Activated naive CD4-positive, alpha-beta T cell treated with anti-CD3 and anti-CD28 coated beads, Interleukin-2, amount 50 U/mL, for 72 hours (primary cell): ENCODE measurements around the gene STPG1. TPM values are rescaled to one million over a fixed set of nuclear protein-coding genes. Genes with fewer than 3 reads are reported as not detected.

Experiments
- ATAC-seq, 2 donors: fragments of 150-1000 bp; cut with Tn5 transposase; 2 replicates each; pipeline ENCODE4 v1.10.0; 2021; ENCODE audit warnings: mild to moderate bottlenecking in 2 of 2, moderate library complexity in 2 of 2
- DNase-seq, 2 donors: peaks; one replicate each; pipeline ENCODE4 v3.0.0; 2021 to 2022; ENCODE audit warnings: low spot score in 2 of 2
- H3K27ac Mint-ChIP-seq, 2 donors: one replicate each; pipeline ENCODE4 v1.8.0; 2022; ENCODE audit warnings: mild to moderate bottlenecking in 2 of 2, mixed read lengths in 2 of 2
- H3K36me3 Mint-ChIP-seq, 2 donors: one replicate each; pipeline ENCODE4 v1.8.0; 2022; ENCODE audit warnings: mixed read lengths in 2 of 2
- H3K9me3 Mint-ChIP-seq, 2 donors: one replicate each; pipeline ENCODE4 v1.8.0; 2022; ENCODE audit warnings: mixed read lengths in 2 of 2
- total RNA-seq, 2 donors: library from RNA; stranded (reverse); gene quantifications; one replicate each; pipeline ENCODE4 v1.2.3, GENCODE V29; 2022

Gene STPG1
- total RNA-seq, 2 donors from 2014 or later: 6.1 to 7.0 TPM

DNA sequence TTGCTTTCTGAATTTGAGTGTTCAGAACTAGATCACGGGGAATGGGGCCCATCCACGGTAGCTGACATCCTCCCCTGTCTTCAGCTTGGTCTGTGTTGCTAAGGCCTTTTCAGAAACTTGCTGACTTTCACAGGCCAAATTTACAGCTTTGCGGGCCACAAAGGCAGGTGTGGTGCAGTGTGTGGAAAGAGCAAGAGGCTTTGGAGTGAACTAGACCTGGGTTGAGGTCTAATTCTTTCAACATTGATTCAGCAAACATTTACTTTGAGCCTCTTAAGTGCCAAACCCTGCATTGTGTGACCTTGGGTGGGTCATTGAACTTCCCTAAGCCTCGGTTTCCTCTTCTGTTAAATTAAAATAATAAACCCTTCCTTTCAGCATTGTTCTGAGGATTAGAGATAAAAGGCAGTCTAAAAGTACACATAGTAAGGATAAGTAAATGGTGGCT lies 24.3 kb downstream of the STPG1 start:
- Mint-ChIP-seq H3K9me3 (no peaks in the 10 kb centered on the region), H3K36me3 (peaks cover 8 to 9% of the 10 kb centered on the region in 2 donors), H3K27ac (no peak overlapping the region)
- ATAC-seq (no peak), DNase-seq (no peak)

- H3K9me3 Mint-ChIP-seq: no peaks in the 10 kb centered on the region
- ATAC-seq (no peak), DNase-seq (no peak)
- no peak overlapping the region for H3K27ac Mint-ChIP-seq
- H3K36me3 Mint-ChIP-seq: peaks cover 8 to 9% of the 10 kb centered on the region in 2 donors
Measured at GRCh38 chr1:24388331-24388885, 25.2 kb downstream of the STPG1 start.

DNA sequence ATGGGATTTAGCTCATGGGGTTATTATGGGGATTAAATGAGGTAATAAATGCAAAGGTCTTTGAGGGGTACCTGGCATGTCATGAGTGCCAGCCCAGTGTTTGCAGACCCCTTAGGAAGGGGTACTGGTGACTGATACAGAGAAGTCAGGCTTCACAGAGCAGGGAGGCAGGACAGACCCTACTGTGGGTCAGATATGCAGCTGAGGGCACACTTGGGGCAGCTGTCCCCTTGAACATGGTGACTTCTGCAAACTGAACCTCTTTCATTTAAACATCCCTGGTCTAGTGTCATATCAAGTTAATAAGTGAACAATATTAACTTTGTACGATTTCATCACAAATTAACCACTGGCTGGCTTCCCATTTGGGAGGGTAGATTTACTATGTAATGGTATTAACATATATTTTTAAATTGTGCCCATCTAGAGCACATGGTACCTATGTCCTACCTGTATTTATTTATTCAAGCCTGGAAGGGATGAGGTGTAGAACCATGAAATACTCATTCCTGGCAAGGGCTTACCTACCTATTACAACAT lies 25.9 kb downstream of the STPG1 start:
- peaks cover 9 to 13% of the 10 kb centered on the region in 2 donors for H3K36me3 Mint-ChIP-seq
- no peak overlapping the region for H3K27ac Mint-ChIP-seq
- no peaks in the 10 kb centered on the region for H3K9me3 Mint-ChIP-seq
- ATAC-seq (no peak), DNase-seq (no peak)

DNA sequence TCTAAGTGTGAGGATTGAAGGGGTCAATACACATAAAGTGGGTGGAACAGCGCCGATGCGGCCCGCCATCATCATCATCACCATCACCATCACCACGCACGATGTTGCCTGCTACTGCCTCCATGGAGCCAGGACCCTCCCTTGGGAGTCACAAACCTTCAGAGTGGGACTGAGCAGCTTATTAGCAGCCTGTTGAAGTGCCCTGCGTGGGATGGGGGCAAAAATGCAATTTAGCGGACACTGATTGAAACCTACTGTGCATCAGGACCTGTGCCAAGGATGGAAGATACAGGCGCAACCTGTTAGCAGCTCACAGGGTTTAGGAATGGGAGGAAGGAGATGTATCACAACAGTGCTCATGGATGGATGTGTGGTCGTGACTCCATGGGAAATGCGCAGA lies 26.7 kb downstream of the STPG1 start:
- Mint-ChIP-seq H3K9me3 (no peaks in the 10 kb centered on the region), H3K27ac (no peak overlapping the region), H3K36me3 (peaks cover 9 to 13% of the 10 kb centered on the region in 2 donors)
- ATAC-seq (no peak), DNase-seq (no peak)

DNA sequence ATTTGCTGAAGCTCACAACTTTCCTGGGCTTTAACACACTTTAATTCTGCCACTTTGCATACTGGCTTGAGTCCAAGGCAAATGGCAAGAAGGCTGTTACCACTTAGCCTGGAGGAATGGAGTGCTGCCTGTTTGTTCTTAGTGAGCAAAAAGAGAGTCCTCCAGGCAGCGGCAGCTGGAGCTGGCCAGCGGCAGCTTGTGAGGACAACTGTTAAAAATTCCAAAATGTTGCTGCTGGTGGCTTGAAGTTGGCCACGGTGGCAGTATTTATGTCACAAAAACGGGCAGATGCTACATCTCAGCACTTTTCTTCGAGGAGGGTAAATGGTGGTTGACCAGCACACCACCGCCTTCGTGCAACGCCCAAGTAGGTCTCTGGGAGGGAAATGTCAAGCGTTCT lies 27.3 kb downstream of the STPG1 start:
- Mint-ChIP-seq H3K27ac (no peak overlapping the region), H3K9me3 (no peaks in the 10 kb centered on the region), H3K36me3 (peaks cover 9 to 13% of the 10 kb centered on the region in 2 donors)
- DNase-seq (no peak), ATAC-seq (no peak)

- peak in 1 of 2 donors; percentile 50 for DNase-seq
- no peak overlapping the region for H3K27ac Mint-ChIP-seq
- no peaks in the 10 kb centered on the region for H3K9me3 Mint-ChIP-seq
- ATAC-seq: peak; percentile 72 to 82
- peaks cover 9 to 13% of the 10 kb centered on the region in 2 donors for H3K36me3 Mint-ChIP-seq
Measured at GRCh38 chr1:24385160-24385940, 28.2 kb downstream of the STPG1 start.

DNA sequence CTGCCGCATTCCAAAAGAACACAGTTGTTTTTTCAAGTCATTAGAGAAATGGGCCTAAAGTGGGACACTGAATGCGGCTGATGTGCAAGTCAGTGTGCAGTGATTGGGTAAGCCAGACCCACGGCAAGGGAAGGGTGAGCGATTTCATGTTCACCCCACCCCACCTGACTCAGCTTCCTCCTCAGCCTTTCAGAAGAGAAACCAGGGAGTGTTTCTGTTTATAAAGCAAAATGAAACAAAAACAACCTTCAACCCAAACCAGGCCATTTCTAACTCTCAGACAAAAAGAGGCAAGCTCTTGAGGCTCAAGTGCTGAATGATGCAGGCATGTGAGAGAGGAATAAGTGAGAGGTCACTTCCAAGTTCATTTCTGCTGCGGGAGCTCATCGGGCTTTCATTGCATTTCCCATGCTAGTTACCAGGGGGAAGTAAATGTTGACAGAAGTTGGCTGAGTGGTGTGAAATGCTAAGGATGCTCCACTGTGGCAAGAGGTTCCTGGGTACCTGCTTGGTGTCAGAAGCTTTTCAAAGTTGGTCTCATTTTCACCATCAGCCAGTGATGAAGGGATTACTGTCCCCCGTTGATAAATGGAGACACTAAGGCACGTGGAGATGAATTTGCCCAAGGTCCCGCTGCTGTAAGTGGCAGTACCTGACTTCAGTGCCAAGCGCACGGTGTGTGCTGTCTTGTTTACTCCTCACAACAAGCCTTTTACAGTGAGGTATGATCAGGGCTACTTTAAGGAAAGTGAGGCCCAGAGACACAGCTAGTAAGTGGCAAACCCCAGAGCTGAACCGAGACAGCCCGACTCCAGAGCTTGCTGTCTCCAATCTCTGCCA lies 29.1 kb downstream of the STPG1 start:
- peaks cover 6 to 9% of the 10 kb centered on the region in 2 donors for H3K36me3 Mint-ChIP-seq
- peak; percentile 71 to 88 for ATAC-seq
- peak in 1 of 2 donors; percentile 50 for DNase-seq
- peak overlapping the region in 1 of 2 donors; percentile 79 for H3K27ac Mint-ChIP-seq
- H3K9me3 Mint-ChIP-seq: no peaks in the 10 kb centered on the region

GRCh38 chr1:24383381-24383940 lies 30.1 kb downstream of the STPG1 start:
- no peak for ATAC-seq

DNA sequence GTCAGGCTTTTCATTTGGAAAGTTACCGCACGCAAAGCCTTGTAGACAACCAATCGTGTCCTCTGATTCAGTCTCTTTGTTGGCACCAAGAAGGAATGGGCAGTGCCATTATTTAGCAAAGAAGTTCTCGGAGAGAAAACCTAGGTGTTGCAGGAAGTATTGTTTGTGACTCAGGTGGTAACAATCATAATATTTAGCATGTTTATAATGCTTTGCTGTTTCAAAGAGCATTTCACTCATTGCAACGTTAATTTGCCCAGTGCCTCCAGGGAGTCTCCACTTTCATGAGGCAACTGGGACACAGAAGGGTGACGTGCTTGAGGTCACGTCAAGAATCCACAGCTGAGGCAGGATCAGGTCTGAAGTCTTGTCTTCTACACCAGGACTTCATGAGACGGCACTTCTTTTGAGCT lies 31.4 kb downstream of the STPG1 start:
- no peak for ATAC-seq
- no peak for DNase-seq
- peaks cover 5 to 9% of the 10 kb centered on the region in 2 donors for H3K36me3 Mint-ChIP-seq
- H3K9me3 Mint-ChIP-seq: no peaks in the 10 kb centered on the region
- H3K27ac Mint-ChIP-seq: no peak overlapping the region

More at GRCh38 chr1:24383381-24383940, 30.1 kb downstream of the STPG1 start:
- no peak for DNase-seq
- no peaks in the 10 kb centered on the region for H3K9me3 Mint-ChIP-seq
- H3K27ac Mint-ChIP-seq: no peak overlapping the region
- H3K36me3 Mint-ChIP-seq: peaks cover 5 to 9% of the 10 kb centered on the region in 2 donors

GRCh38 chr1:24381256-24381655 lies 32.3 kb downstream of the STPG1 start:
- Mint-ChIP-seq H3K27ac (no peak overlapping the region), H3K36me3 (peaks cover 0 to 5% of the 10 kb centered on the region in 2 donors)
- no peak for DNase-seq

DNA sequence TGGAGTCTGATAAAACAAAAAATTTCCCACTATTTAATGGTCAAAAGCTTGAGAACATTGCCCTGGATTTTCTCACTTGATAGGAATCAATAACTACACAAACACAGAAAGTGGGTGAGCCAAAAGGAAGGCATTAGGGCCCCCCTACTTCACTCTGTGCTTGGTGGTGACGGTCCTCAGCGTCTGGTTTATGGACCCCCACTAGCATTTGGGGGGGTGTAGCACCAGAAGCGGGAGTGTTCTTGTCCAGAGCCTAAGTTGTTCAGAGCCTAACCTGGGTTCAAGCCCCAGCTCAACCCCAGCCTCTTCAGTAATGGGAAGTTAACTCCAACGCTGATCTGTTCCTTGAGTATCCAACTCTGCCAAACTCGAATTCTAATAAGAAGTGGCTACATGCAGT lies 33.1 kb downstream of the STPG1 start:
- DNase-seq (no peak), ATAC-seq (no peak)
- Mint-ChIP-seq H3K27ac (no peak overlapping the region), H3K9me3 (no peaks in the 10 kb centered on the region), H3K36me3 (peaks cover 0 to 5% of the 10 kb centered on the region in 2 donors)

More at GRCh38 chr1:24381256-24381655, 32.3 kb downstream of the STPG1 start:
- no peaks in the 10 kb centered on the region for H3K9me3 Mint-ChIP-seq
- no peak for ATAC-seq

- ATAC-seq: no peak
Measured at GRCh38 chr1:24379733-24380315, 33.8 kb downstream of the STPG1 start.

GRCh38 chr1:24374891-24375786 lies 38.4 kb downstream of the STPG1 start:
- Mint-ChIP-seq H3K27ac (peak overlapping the region in 1 of 2 donors; percentile 25), H3K36me3 (no peaks in the 10 kb centered on the region), H3K9me3 (no peaks in the 10 kb centered on the region)
- DNase-seq: no peak
- ATAC-seq: no peak

More at GRCh38 chr1:24379733-24380315, 33.8 kb downstream of the STPG1 start:
- DNase-seq: no peak
- Mint-ChIP-seq H3K36me3 (peaks cover 0 to 5% of the 10 kb centered on the region in 2 donors), H3K9me3 (no peaks in the 10 kb centered on the region), H3K27ac (no peak overlapping the region)

GRCh38 chr1:24373710-24374109 lies 39.9 kb downstream of the STPG1 start:
- H3K27ac Mint-ChIP-seq: peak overlapping the region in 1 of 2 donors; percentile 5

DNA sequence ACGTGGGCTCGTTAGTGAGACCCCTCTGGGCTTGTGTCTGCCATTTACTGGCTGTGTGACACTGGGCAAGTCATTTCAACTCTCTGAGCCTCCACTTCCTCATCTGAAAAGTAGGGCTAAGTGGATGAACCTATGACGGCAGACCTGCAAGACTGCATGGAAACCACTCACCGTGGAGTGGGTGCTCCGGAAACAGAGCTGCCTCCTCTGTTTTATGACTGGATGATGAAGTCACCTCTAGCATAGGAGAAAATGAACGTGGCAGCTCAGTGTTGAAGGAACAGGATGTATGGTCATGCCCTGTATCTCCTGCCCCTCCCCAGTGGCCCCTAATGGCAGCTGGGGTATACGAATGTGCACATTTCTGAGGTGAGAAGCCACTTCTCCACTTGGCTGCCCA lies 40.5 kb downstream of the STPG1 start:
- no peaks in the 10 kb centered on the region for H3K9me3 Mint-ChIP-seq
- DNase-seq: no peak
- H3K36me3 Mint-ChIP-seq: no peaks in the 10 kb centered on the region
- peak in 1 of 2 donors; percentile 24 for ATAC-seq
- no peak overlapping the region for H3K27ac Mint-ChIP-seq

More at GRCh38 chr1:24373710-24374109, 39.9 kb downstream of the STPG1 start:
- H3K9me3 Mint-ChIP-seq: no peaks in the 10 kb centered on the region
- ATAC-seq (no peak), DNase-seq (no peak)
- H3K36me3 Mint-ChIP-seq: no peaks in the 10 kb centered on the region
